ENCODE results near the gene DIS3L2.

DNA sequence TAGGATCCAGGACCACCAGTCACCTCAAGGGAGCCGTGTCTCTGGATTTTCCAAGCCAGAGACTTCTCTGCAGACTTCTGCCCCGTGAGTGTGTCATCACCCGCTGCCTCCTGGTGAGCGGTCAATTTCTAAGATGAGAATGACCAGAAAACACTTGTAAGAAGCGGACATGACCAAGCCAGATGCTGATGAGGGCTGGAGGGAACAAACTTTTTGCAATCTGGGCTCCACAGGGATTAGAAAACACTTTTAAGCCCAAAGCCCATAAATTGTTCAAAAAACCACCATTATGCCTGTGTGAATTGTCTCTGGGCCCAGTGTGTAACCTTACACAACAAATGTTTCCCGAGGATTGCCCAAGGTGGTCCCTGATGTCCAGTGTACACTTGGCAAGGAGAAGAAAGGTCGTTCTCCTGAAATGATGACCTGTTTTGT lies 30.0 kb upstream of the DIS3L2 start:
- TF ChIP-seq, protein P1, sequence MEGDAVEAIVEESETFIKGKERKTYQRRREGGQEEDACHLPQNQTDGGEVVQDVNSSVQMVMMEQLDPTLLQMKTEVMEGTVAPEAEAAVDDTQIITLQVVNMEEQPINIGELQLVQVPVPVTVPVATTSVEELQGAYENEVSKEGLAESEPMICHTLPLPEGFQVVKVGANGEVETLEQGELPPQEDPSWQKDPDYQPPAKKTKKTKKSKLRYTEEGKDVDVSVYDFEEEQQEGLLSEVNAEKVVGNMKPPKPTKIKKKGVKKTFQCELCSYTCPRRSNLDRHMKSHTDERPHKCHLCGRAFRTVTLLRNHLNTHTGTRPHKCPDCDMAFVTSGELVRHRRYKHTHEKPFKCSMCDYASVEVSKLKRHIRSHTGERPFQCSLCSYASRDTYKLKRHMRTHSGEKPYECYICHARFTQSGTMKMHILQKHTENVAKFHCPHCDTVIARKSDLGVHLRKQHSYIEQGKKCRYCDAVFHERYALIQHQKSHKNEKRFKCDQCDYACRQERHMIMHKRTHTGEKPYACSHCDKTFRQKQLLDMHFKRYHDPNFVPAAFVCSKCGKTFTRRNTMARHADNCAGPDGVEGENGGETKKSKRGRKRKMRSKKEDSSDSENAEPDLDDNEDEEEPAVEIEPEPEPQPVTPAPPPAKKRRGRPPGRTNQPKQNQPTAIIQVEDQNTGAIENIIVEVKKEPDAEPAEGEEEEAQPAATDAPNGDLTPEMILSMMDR (IDR thresholded peaks at IDR 0.05), result no peak
- no peak for TF ChIP-seq POLR2AphosphoS5 (IDR thresholded peaks at IDR 0.05)
- TF ChIP-seq POLR2A (IDR thresholded peaks at IDR 0.05), result no peak
